Activated CD8-positive, alpha-beta memory T cell treated with anti-CD3 and anti-CD28 coated beads for 36 hours (primary cell): ENCODE data around the gene CFL1. TPM values are rescaled to one million over a fixed set of nuclear protein-coding genes. Genes with fewer than 3 reads are reported as not detected.

Source experiments
- CTCF ChIA-PET: fragments of 350-600 bp; sonication (Branson Sonifier 250); formaldehyde crosslinking; loops from one replicate; lab custom pipeline; 2021; ENCODE audit warnings: antibody characterized with exemption; lab: Charles Lee
- POLR2A ChIA-PET: fragments of 350-600 bp; sonication (Branson Sonifier 250); formaldehyde crosslinking; loops from one replicate; lab custom pipeline; 2021; ENCODE audit warnings: antibody characterized with exemption; lab: Charles Lee
- total RNA-seq, 2 experiments: library from RNA; stranded (reverse); gene quantifications; one replicate each; pipeline ENCODE4 v1.2.3, GENCODE V29; 2021

The CFL1 gene
- total RNA-seq, 2 experiments from 2014 or later: 1,167 to 1,207 TPM

- CTCF ChIA-PET: interaction anchor here (0.6 kb wide), 1 partner anchor 31 kb away, joined by 3 read pairs; no protein-coding TSS in a partner anchor
- POLR2A ChIA-PET: no interaction called here
Measured at GRCh38 chr11:65844231-65844872, 13.6 kb downstream of the CFL1 start.

- POLR2A ChIA-PET: interaction anchor here (0.9 kb wide), 1 partner anchor 9 kb away, joined by 3 read pairs; no protein-coding TSS in a partner anchor
- CTCF ChIA-PET: interaction anchor here (0.6 to 1.7 kb wide), 4 partner anchors 31 to 1113 kb away, joined by 3 to 4 read pairs (median 4); no protein-coding TSS in a partner anchor
Measured at GRCh38 chr11:65843811-65844210, 14.2 kb downstream of the CFL1 start.

- ChIA-PET CTCF (interaction anchor here (0.6 to 1.7 kb wide), 4 partner anchors 15 to 1005 kb away, joined by 3 to 5 read pairs (median 4); no protein-coding TSS in a partner anchor), POLR2A (no interaction called here)
Measured at GRCh38 chr11:65842144-65842543, 15.8 kb downstream of the CFL1 start.

- ChIA-PET CTCF (interaction anchor here (0.9 to 3.6 kb wide), 5 partner anchors 16 to 122 kb away, joined by 3 to 21 read pairs (median 8); partner anchors contain the start of gene KAT5), POLR2A (interaction anchor here (1.3 to 1.7 kb wide), 2 partner anchors 16 to 25 kb away, joined by 5 to 6 read pairs; partner anchors contain the start of gene MUS81)
Measured at GRCh38 chr11:65834202-65834601, 23.8 kb downstream of the CFL1 start.

GRCh38 chr11:65833297-65834030 lies 24.5 kb downstream of the CFL1 start, which contains the start of gene SNX32:
Gene SNX32, plus strand, starts transcription at chr11:65833963. Its CDS starts 103 bp downstream, at chr11:65834066.
- ChIA-PET POLR2A (interaction anchor here (1.3 to 1.7 kb wide), 2 partner anchors 17 to 26 kb away, joined by 5 to 6 read pairs; partner anchors contain the start of gene MUS81), CTCF (interaction anchor here (0.9 to 3.6 kb wide), 7 partner anchors 10 to 121 kb away, joined by 3 to 21 read pairs (median 7); partner anchors contain the start of genes KAT5 and MUS81)

GRCh38 chr11:65832231-65832630 lies 25.7 kb downstream of the CFL1 start:
- ChIA-PET POLR2A (interaction anchor here (0.6 to 1.7 kb wide), 4 partner anchors 27 to 503 kb away, joined by 3 to 5 read pairs (median 3); partner anchors contain the start of genes MUS81 and RELA), CTCF (interaction anchor here (0.9 to 3.6 kb wide), 4 partner anchors 14 to 55 kb away, joined by 3 to 21 read pairs (median 7); no protein-coding TSS in a partner anchor)

- CTCF ChIA-PET: interaction anchor here (0.7 to 0.8 kb wide), 2 partner anchors 11 to 55 kb away, joined by 3 to 5 read pairs; no protein-coding TSS in a partner anchor
- POLR2A ChIA-PET: no interaction called here
Measured at GRCh38 chr11:65829459-65829858, 28.5 kb downstream of the CFL1 start.

GRCh38 chr11:65826984-65827735 lies 30.8 kb downstream of the CFL1 start:
- POLR2A ChIA-PET: interaction anchor here (0.6 kb wide), 1 partner anchor 35 kb away, joined by 3 read pairs; no protein-coding TSS in a partner anchor
- CTCF ChIA-PET: interaction anchor here (0.9 to 2.4 kb wide), 7 partner anchors 8 to 161 kb away, joined by 3 to 17 read pairs (median 4); partner anchors contain the start of gene KAT5

GRCh38 chr11:65822776-65823528 lies 35.0 kb downstream of the CFL1 start:
- ChIA-PET POLR2A (no interaction called here), CTCF (interaction anchor here (0.8 to 3.6 kb wide), 4 partner anchors 10 to 46 kb away, joined by 3 to 24 read pairs (median 4); partner anchors contain the start of gene AP5B1)

- CTCF ChIA-PET: interaction anchor here (0.6 to 3.6 kb wide), 3 partner anchors 18 to 41 kb away, joined by 4 to 24 read pairs (median 5); partner anchors contain the start of gene AP5B1
- POLR2A ChIA-PET: no interaction called here
Measured at GRCh38 chr11:65821107-65821506, 36.9 kb downstream of the CFL1 start.

GRCh38 chr11:65817835-65818680 lies 39.9 kb downstream of the CFL1 start:
- ChIA-PET CTCF (interaction anchor here (0.5 to 4.9 kb wide), 32 partner anchors 10 to 191 kb away, joined by 3 to 89 read pairs (median 4); partner anchors contain the start of genes AP5B1, FOSL1, KAT5 and RNASEH2C), POLR2A (interaction anchor here (0.7 to 1.0 kb wide), 2 partner anchors 106 to 859 kb away, joined by 3 read pairs; partner anchors contain the start of gene KAT5)

- POLR2A ChIA-PET: interaction anchor here (0.7 to 2.2 kb wide), 4 partner anchors 37 to 860 kb away, joined by 3 to 9 read pairs (median 3); partner anchors contain the start of genes AP5B1 and KAT5
- CTCF ChIA-PET: interaction anchor here (0.5 to 4.9 kb wide), 18 partner anchors 15 to 184 kb away, joined by 3 to 89 read pairs (median 4); partner anchors contain the start of genes AP5B1, KAT5 and SNX32
Measured at GRCh38 chr11:65817312-65817834, 40.6 kb downstream of the CFL1 start.

- ChIA-PET POLR2A (interaction anchor here (0.6 to 2.2 kb wide), 3 partner anchors 14 to 105 kb away, joined by 3 to 9 read pairs (median 3); partner anchors contain the start of genes AP5B1 and KAT5), CTCF (interaction anchor here (1.1 to 4.9 kb wide), 8 partner anchors 16 to 105 kb away, joined by 3 to 89 read pairs (median 8); partner anchors contain the start of genes AP5B1, KAT5 and SNX32)
Measured at GRCh38 chr11:65816696-65817095, 41.3 kb downstream of the CFL1 start.

GRCh38 chr11:65814986-65815565 lies 42.9 kb downstream of the CFL1 start:
- ChIA-PET POLR2A (interaction anchor here (2.2 kb wide), 1 partner anchor 35 kb away, joined by 9 read pairs; the partner anchor contains the start of gene AP5B1), CTCF (interaction anchor here (1.2 to 3.3 kb wide), 4 partner anchors 13 to 103 kb away, joined by 3 to 17 read pairs (median 10); partner anchors contain the start of gene KAT5)
